Activated CD4-positive, alpha-beta T cell treated with anti-CD3 and anti-CD28 coated beads for 36 hours (primary cell): Measurements from ENCODE around the gene CALML5. TPM values are rescaled to one million over a fixed set of nuclear protein-coding genes. Genes with fewer than 3 reads are reported as not detected.

Experiments
- ATAC-seq: fragments of 200-7000 bp; cut with Tn5 transposase; one replicate; pipeline ENCODE4 v1.10.0; 2021; ENCODE audit warnings: mild to moderate bottlenecking, moderate library complexity
- CTCF ChIA-PET: fragments of 350-600 bp; sonication (Branson Sonifier 250); formaldehyde crosslinking; loops from one replicate; lab custom pipeline; 2021; ENCODE audit warnings: antibody characterized with exemption; lab: Charles Lee
- POLR2A ChIA-PET: fragments of 350-600 bp; sonication (Branson Sonifier 250); formaldehyde crosslinking; loops from one replicate; lab custom pipeline; 2021; ENCODE audit warnings: antibody characterized with exemption, inconsistent platforms; lab: Charles Lee
- DNase-seq: peaks from one replicate; pipeline ENCODE4 v3.0.0-alpha.2; 2020
- H3K27ac Mint-ChIP-seq: one replicate; pipeline ENCODE4 v1.8.0; 2021; ENCODE audit warnings: mixed read lengths
- H3K27me3 Mint-ChIP-seq: one replicate; pipeline ENCODE4 v1.8.0; 2021; ENCODE audit warnings: mixed read lengths
- H3K36me3 Mint-ChIP-seq: one replicate; pipeline ENCODE4 v1.8.0; 2021; ENCODE audit warnings: low read depth, mixed read lengths
- H3K4me1 Mint-ChIP-seq: one replicate; pipeline ENCODE4 v1.8.0; 2021; ENCODE audit warnings: mixed read lengths
- H3K4me3 Mint-ChIP-seq: one replicate; pipeline ENCODE4 v1.8.0; 2021; ENCODE audit warnings: mild to moderate bottlenecking, moderate library complexity, mixed read lengths
- H3K9me3 Mint-ChIP-seq: one replicate; pipeline ENCODE4 v1.8.0; 2021; ENCODE audit warnings: low read depth, mixed read lengths
- intact Hi-C, 2 experiments: fragments of 100-400 bp; cut with DNase I in 1 of 2; cut with micrococcal nuclease in 1 of 2; formaldehyde crosslinking; loops; one replicate each; pipeline versions ENCODE4 v1.14.2 to v1.15.1; 2022 to 2024; cut with DNase I, micrococcal nuclease
- total RNA-seq, 2 experiments: library from RNA; stranded (reverse); gene quantifications; one replicate each; pipeline ENCODE4 v1.2.3, GENCODE V29; 2021

Gene CALML5
- total RNA-seq, 2 experiments from 2014 or later: not detected

- CTCF ChIA-PET: interaction anchor here (0.7 kb wide), 1 partner anchor 58 kb away, joined by 3 read pairs; no protein-coding TSS in a partner anchor
- DNase-seq: no peak
- Mint-ChIP-seq H3K9me3 (no peaks in the 10 kb centered on the region), H3K27ac (no peak within 1 kb of the TSS), H3K4me3 (no peak within 1 kb of the TSS), H3K27me3 (no peaks in the 10 kb centered on the region), H3K36me3 (no peaks in the 10 kb centered on the region), H3K4me1 (no peaks in the 10 kb centered on the region)
- POLR2A ChIA-PET: no interaction called here
- intact Hi-C loops: no loop called here
- ATAC-seq: no peak
Observed at GRCh38 chr10:5524641-5525560, 25.5 kb upstream of the CALML5 start, which contains the start of gene CALML3. Gene CALML3, plus strand, starts transcription at chr10:5524961. Its CDS starts 125 bp downstream, at chr10:5525086.

GRCh38 chr10:5523796-5524574 lies 24.6 kb upstream of the CALML5 start:
- Mint-ChIP-seq H3K27ac (no peak overlapping the region), H3K36me3 (no peaks in the 10 kb centered on the region), H3K27me3 (no peaks in the 10 kb centered on the region), H3K4me1 (no peaks in the 10 kb centered on the region), H3K9me3 (no peaks in the 10 kb centered on the region), H3K4me3 (no peak overlapping the region)
- DNase-seq: no peak
- ATAC-seq: no peak
- intact Hi-C loops: no loop called here
- ChIA-PET CTCF (interaction anchor here (0.6 to 0.7 kb wide), 2 partner anchors 59 to 84 kb away, joined by 3 read pairs; no protein-coding TSS in a partner anchor), POLR2A (no interaction called here)

DNA sequence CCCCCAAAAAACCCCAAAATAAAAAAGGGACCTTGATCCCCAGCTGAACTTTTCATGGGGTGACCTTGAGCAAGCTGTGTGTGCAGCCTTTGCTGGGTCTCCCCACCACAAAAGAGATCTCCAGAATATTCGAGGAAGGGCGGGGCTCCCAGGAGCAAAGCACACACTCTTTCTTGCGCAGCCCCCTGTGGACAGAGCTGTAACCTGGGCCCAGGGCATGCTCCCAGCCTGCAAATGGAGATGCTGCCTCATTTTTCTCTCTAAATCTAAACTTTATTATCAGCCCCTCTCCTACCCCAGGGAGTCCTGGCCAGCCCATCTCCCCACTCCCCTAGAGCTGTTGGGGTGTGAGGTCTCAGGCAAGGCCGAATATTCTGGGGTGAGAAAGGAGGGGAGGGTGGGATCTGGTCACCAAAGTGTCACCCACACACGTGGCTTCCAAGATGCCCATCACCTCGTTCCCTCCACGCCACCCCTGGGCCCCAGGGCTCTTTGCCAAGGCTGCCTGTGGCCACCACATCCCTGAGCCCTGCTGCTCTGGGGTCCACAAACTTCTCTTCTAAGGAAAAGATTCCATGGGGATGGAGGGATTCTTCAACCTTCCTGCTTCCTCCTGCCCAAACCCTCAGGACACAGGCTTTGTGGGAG lies 23.7 kb upstream of the CALML5 start:
- no peaks in the 10 kb centered on the region for H3K9me3 Mint-ChIP-seq
- no peak for ATAC-seq
- no peak for DNase-seq
- no peak overlapping the region for H3K27ac Mint-ChIP-seq
- H3K27me3 Mint-ChIP-seq: no peaks in the 10 kb centered on the region
- no peaks in the 10 kb centered on the region for H3K4me1 Mint-ChIP-seq
- CTCF ChIA-PET: interaction anchor here (0.6 kb wide), 1 partner anchor 83 kb away, joined by 3 read pairs; no protein-coding TSS in a partner anchor
- POLR2A ChIA-PET: no interaction called here
- intact Hi-C loops: no loop called here
- no peaks in the 10 kb centered on the region for H3K36me3 Mint-ChIP-seq
- H3K4me3 Mint-ChIP-seq: no peak overlapping the region

- intact Hi-C loops: no loop called here
- ChIA-PET CTCF (interaction anchor here (0.8 to 1.1 kb wide), 3 partner anchors 75 to 1958 kb away, joined by 3 read pairs; no protein-coding TSS in a partner anchor), POLR2A (no interaction called here)
- DNase-seq: no peak
- Mint-ChIP-seq H3K4me1 (no peaks in the 10 kb centered on the region), H3K36me3 (no peaks in the 10 kb centered on the region), H3K4me3 (no peak overlapping the region), H3K9me3 (no peaks in the 10 kb centered on the region), H3K27me3 (no peaks in the 10 kb centered on the region), H3K27ac (no peak overlapping the region)
- no peak for ATAC-seq
Observed at GRCh38 chr10:5519054-5519453, 19.7 kb upstream of the CALML5 start.

DNA sequence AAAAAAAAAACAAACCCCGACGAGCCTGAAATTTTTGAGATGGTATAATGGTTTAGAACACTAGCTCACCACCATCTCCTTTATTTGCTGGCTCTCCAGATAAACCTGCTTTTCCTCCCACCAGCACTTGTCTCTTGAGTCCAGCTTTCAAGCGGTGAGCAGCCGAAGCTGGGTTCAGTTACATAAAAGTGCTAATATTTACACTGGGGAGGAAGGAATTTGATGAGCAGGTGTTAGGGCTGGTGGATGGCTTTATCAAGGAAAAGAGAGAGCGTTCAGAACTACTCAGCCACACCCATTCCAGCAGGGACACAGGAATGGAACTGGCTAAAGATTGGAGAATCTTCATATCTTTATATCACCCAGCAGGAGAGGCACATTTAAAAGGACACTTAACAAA lies 18.8 kb upstream of the CALML5 start:
- intact Hi-C loops: no loop called here
- ATAC-seq (no peak), DNase-seq (no peak)
- Mint-ChIP-seq H3K36me3 (no peaks in the 10 kb centered on the region), H3K4me3 (no peak overlapping the region), H3K27ac (no peak overlapping the region), H3K27me3 (no peaks in the 10 kb centered on the region), H3K9me3 (no peaks in the 10 kb centered on the region), H3K4me1 (peaks cover 5% of the 10 kb centered on the region)
- ChIA-PET POLR2A (no interaction called here), CTCF (interaction anchor here (0.6 to 1.1 kb wide), 2 partner anchors 25 to 112 kb away, joined by 3 to 4 read pairs; no protein-coding TSS in a partner anchor)

DNA sequence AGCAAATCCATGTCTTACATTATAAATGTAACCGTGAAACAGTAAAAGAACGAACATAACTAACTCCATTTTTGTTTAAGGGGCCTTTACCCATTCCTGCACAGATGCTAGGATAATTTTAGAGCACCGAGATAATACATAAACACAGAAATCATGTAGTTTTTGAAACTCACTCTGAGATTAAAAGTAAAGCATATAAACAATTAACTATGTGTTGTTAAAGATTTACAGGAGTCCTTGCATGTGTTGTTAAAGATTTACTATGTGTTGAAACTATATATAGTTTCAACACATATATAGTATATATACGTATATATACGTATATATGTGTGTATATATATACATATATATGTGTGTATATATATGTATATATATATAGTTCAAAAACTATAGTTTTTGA lies 18.2 kb upstream of the CALML5 start:
- no peak for ATAC-seq
- DNase-seq: no peak
- no peak overlapping the region for H3K4me3 Mint-ChIP-seq
- CTCF ChIA-PET: interaction anchor here (0.6 to 1.1 kb wide), 2 partner anchors 24 to 112 kb away, joined by 3 to 4 read pairs; no protein-coding TSS in a partner anchor
- H3K36me3 Mint-ChIP-seq: no peaks in the 10 kb centered on the region
- POLR2A ChIA-PET: no interaction called here
- H3K4me1 Mint-ChIP-seq: peaks cover 11% of the 10 kb centered on the region
- intact Hi-C loops: no loop called here
- no peak overlapping the region for H3K27ac Mint-ChIP-seq
- H3K27me3 Mint-ChIP-seq: no peaks in the 10 kb centered on the region
- no peaks in the 10 kb centered on the region for H3K9me3 Mint-ChIP-seq

GRCh38 chr10:5515948-5516761 lies 16.8 kb upstream of the CALML5 start:
- intact Hi-C loops: no loop called here
- ATAC-seq (no peak), DNase-seq (no peak)
- Mint-ChIP-seq H3K27me3 (peaks cover 2% of the 10 kb centered on the region), H3K4me3 (no peak overlapping the region), H3K36me3 (no peaks in the 10 kb centered on the region), H3K27ac (no peak overlapping the region), H3K4me1 (peaks cover 13% of the 10 kb centered on the region), H3K9me3 (no peaks in the 10 kb centered on the region)
- POLR2A ChIA-PET: no interaction called here
- CTCF ChIA-PET: interaction anchor here (1.4 kb wide), 1 partner anchor 74 kb away, joined by 3 read pairs; no protein-coding TSS in a partner anchor

GRCh38 chr10:5514226-5514850 lies 15.0 kb upstream of the CALML5 start:
- DNase-seq (no peak), ATAC-seq (no peak)
- Mint-ChIP-seq H3K27me3 (peaks cover 2% of the 10 kb centered on the region), H3K4me1 (peaks cover 13% of the 10 kb centered on the region), H3K9me3 (no peaks in the 10 kb centered on the region), H3K36me3 (no peaks in the 10 kb centered on the region), H3K4me3 (no peak overlapping the region), H3K27ac (no peak overlapping the region)
- POLR2A ChIA-PET: no interaction called here
- intact Hi-C loops: loop anchor here in 1 of 2 experiments (5.0 kb wide), 1 partner anchor 73 kb away; no protein-coding TSS in a partner anchor
- CTCF ChIA-PET: no interaction called here

- peak; percentile 49 for ATAC-seq
- Mint-ChIP-seq H3K36me3 (no peaks in the 10 kb centered on the region), H3K9me3 (no peaks in the 10 kb centered on the region), H3K4me3 (no peak overlapping the region), H3K27me3 (peaks cover 2% of the 10 kb centered on the region), H3K27ac (no peak overlapping the region), H3K4me1 (peaks cover 13% of the 10 kb centered on the region)
- ChIA-PET POLR2A (interaction anchor here (0.7 kb wide), 1 partner anchor 92 kb away, joined by 6 read pairs; no protein-coding TSS in a partner anchor), CTCF (interaction anchor here (1.0 kb wide), 1 partner anchor 70 kb away, joined by 3 read pairs; no protein-coding TSS in a partner anchor)
- peak; percentile 59 for DNase-seq
- intact Hi-C loops: loop anchor here in 1 of 2 experiments (5.0 kb wide), 1 partner anchor 74 kb away; no protein-coding TSS in a partner anchor
Observed at GRCh38 chr10:5512881-5513612, 13.7 kb upstream of the CALML5 start.
